Choroid plexus epithelial cell (primary cell): ENCODE data around the gene FHL3.

Source experiments
- DNase-seq: peaks from one replicate; pipeline ENCODE4 v3.0.0-alpha.2; 2010; ENCODE audit warnings: low read depth
- H3K4me3 ChIP-seq: 2 replicates; pipeline ENCODE4 v1.5.1; 2011; ENCODE audit warnings: low read depth, mild to moderate bottlenecking, control low read depth, low read length, moderate library complexity
- CTCF ChIP-seq: conservative IDR thresholded peaks from 2 replicates; pipeline ENCODE4 v1.5.1; 2011; ENCODE audit warnings: low read depth, mild to moderate bottlenecking, control low read depth, inconsistent platforms, low read length, moderate library complexity

FHL3 gene

DNA sequence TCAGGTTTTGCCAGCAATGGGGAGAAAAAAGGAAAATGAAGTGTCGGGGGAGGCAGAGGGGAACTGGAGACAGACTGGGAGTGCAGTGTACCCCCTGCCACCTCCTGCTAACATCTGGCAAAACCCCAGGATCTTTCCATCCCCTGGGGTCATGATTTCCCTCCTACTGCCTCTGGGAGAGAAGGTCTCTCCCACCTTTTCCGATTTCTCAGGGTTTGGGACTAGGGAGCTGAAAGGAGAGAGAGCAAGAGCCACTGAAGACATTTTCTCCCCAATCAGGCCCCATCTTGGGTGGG lies 5.1 kb downstream of the FHL3 start:
- no peak for DNase-seq
- no peak overlapping the region for H3K4me3 ChIP-seq
- no peak for TF ChIP-seq CTCF

- peak overlapping the region; percentile 9 for H3K4me3 ChIP-seq
- DNase-seq: peak; percentile 66
- no peak for TF ChIP-seq CTCF
Observed at GRCh38 chr1:37999430-38000232, 5.7 kb downstream of the FHL3 start.

GRCh38 chr1:37998913-37999429 lies 6.3 kb downstream of the FHL3 start:
- no peak for DNase-seq
- no peak overlapping the region for H3K4me3 ChIP-seq
- no peak for TF ChIP-seq CTCF

GRCh38 chr1:37998089-37998808 lies 7.1 kb downstream of the FHL3 start:
- H3K4me3 ChIP-seq: no peak overlapping the region
- TF ChIP-seq CTCF: no peak
- no peak for DNase-seq

DNA sequence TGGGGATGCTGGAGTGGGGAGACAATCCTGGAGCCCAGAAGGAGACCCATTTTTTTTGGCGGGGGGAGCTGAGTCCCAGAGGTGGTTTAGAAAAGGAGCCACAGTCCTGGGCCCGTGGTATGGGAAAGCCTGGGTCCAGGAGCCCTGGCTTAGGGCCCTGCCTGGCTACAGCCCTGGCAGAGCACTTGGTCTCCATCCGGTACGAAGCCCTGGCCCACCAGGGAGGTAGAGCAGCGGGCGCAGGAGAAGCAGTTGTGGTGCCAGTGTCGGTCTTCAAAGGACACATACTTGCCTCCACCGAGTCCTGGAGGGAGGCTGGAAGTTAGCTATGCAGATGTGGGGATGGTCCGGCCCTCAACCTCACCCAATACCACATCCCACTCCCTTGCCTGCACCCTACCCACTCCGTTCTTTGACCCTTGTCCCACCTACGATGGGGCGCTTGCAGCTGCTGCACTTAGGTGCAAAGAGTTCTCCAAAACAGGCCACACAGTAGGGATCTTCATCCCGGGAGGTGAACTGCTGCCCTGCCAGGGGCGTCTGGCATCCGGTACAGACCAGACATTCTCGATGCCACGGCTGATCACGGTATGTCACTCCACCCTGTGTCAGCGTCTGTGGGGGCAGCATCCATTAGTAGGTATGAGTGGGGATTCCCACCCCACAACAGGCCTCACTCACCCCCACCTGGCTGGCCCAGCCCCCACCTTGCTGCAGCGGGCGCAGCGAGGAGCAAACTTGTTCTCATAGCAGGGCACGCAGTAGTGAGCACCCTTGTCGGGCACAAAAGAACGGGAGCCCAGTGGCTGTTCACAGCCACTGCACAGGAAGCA lies 7.8 kb downstream of the FHL3 start:
- no peak for TF ChIP-seq CTCF
- no peak for DNase-seq
- H3K4me3 ChIP-seq: no peak overlapping the region

DNA sequence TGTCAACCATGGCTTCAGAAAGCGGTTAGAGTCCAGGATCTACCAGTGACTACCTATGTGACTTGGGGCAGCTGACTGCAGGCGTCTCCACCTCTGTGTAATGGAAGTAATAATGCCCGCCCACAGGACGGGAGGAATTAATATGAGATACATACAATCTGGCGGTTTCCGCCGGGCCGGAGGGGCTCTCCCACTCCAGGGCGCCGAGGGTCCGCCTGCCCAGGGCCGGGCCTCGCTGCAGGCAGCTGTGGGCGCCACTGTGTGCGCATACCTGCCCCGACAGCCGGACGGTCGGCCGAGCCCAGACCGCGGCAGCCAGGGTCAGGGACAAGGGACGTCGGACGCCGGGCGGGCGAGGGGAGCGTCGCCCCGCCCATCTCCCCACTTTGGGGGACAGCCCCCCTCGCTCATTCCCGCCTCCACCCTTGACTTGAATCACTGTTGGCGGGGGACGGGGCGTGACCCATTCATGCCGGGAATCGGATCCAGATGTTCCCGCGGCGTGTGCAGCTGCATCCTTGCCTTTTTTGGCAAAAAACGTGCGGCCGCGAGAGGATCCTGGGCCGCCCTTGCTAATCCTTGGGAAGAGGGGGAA lies 9.5 kb downstream of the FHL3 start:
- H3K4me3 ChIP-seq: peak overlapping the region; percentile 63
- DNase-seq: peak; percentile 85
- TF ChIP-seq CTCF: no peak
